Measurements from ENCODE around the gene ANKS1A.
"Not testable (repeated sequence)": the region's sequence is repeated elsewhere in the genome, so short reads cannot be mapped to it uniquely, and the experiment has no call there.

ANKS1A gene, protein sequence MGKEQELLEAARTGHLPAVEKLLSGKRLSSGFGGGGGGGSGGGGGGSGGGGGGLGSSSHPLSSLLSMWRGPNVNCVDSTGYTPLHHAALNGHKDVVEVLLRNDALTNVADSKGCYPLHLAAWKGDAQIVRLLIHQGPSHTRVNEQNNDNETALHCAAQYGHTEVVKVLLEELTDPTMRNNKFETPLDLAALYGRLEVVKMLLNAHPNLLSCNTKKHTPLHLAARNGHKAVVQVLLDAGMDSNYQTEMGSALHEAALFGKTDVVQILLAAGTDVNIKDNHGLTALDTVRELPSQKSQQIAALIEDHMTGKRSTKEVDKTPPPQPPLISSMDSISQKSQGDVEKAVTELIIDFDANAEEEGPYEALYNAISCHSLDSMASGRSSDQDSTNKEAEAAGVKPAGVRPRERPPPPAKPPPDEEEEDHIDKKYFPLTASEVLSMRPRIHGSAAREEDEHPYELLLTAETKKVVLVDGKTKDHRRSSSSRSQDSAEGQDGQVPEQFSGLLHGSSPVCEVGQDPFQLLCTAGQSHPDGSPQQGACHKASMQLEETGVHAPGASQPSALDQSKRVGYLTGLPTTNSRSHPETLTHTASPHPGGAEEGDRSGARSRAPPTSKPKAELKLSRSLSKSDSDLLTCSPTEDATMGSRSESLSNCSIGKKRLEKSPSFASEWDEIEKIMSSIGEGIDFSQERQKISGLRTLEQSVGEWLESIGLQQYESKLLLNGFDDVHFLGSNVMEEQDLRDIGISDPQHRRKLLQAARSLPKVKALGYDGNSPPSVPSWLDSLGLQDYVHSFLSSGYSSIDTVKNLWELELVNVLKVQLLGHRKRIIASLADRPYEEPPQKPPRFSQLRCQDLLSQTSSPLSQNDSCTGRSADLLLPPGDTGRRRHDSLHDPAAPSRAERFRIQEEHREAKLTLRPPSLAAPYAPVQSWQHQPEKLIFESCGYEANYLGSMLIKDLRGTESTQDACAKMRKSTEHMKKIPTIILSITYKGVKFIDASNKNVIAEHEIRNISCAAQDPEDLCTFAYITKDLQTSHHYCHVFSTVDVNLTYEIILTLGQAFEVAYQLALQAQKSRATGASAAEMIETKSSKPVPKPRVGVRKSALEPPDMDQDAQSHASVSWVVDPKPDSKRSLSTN

DNA sequence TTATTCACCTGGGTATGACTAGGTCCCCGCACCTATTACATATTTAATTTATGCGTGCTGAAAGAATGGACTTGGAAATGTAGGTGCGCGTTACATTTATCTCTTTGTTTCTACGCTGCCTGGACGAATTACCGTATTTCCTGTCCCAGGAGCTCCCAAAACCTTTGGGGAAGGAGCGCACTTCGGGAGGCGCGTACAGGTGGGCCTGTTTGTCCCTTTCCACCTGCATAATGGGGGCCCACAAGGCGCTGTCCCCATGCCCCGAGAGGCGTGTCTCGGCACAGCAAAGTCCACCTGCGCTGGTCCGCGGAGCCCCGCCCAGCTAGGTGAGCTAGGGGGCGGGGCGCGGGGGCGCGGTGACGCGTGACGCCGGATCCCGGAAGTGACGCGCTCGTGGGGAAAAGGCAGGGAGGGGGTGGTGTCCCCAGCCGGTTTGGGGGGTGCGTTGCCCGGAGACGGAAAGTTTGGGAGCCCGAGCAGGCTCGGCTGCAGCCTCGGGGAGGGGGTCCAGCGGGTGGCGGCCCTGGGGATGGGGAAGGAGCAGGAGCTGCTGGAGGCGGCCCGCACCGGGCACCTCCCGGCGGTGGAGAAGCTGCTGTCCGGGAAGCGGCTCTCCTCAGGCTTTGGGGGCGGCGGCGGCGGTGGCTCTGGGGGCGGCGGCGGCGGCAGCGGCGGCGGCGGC lies at the start of gene ANKS1A:
TSS of gene ANKS1A (plus strand) at position 382 of the 682 bp plus-strand sequence. CDS start at position 530, 148 bp downstream.
- no peak for DNase-seq (ENCODE audit: low read depth, low spot score)

DNA sequence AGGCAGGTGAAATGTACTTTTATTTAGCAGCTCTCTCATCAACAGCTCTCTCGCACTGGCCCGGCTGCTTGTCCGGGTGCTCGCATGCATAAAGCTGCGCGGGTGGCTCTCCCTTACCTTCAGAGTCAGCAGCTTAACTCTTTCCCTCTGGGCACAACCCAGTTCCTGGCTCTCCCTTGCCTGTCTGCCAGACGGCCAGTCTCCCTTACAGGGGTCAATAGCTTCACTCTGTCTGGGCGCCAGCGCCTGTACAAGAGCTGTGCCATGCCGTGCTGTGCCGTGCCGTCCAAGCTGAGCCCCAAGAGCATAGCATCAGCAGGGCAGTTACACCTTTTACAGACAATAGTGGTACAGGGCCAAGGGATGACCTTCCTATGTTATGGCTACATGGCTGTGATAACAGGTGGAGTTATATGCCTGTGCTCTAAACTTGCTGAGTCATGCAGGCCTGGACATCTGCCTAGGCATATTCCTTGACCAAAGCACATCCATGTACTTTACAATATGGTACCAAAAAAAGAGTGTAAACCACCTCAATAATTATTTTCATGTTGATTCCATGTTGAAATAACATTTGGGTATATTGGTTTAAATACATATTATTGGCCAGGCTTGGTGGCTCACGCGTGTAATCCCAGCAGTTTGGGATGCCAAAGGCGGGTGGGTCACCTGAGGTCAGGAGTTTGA lies 49.2 kb upstream of the ANKS1A start:
- DNase-seq (ENCODE audit: low read depth, low spot score), result no peak

DNA sequence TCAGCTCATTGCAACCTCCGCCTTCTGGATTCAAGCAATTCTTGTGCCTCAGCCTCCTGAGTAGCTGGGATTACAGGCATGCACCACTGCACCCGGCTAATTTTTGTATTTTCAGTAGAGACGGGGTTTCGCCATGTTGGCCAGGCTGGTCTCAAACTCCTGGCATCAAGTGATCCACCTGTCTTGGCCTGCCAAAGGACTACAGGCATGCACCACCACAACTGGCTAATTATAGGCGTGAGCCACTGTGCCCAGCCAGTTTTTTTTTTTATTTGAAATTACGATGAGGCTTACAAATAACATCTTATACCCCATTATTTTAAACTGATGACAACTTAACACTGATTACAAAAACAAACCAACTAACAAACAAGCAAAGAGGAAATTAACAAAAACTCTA lies 40.0 kb upstream of the ANKS1A start:
- not testable (repeated sequence) for DNase-seq (ENCODE audit: low read depth, low spot score)

DNA sequence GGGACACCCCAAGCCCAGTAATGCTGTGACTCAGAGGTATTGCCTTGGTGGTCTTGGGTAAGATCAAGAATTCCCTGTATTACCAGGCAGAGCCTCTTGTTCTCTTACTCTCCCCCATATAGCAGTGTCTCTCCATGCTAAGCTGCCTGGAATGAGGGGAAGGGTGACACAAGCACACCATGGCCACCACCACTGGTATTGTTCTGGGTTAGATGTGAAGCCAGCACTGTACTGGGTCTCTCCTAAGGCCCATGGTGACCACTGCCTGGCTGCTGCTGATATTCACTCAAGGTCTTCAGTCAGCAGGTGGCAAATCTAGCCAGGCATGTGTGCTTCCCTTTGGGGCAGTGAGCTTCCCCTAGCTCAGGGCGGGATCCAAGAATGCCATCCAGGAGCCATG lies 37.7 kb upstream of the ANKS1A start:
- no peak for DNase-seq (ENCODE audit: low read depth, low spot score)

DNA sequence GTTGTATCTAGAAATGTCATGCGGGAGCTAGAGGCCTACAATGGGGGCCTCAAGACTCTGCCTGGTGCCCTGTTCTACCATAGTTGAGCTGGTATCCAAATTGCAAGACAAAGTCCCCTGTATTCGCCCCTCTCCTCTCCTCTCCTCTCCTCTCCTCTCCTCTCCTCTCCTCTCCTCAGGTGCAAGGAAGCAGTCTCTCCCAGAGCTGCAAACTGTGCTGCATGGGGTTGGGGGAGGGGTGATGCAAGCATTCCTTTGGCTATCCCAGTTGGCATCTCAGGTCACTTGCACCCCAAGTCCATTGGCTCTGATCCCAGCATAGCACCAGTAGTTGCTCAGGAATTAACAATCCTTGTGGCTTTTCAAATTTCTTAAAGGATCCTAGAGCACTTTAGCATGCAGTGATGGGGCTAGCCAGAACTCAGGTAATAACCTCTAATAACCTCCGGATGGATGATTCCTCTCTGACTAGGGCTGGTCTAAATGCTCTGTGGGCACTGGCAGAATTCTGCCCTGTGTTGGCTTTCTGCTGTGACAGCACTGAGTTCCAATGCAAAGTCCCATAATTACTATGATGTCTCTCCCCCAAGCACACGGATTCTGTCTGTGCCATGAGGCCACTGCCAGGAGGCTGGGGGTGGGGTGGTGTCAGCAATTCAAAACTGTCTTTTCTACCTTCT lies 36.5 kb upstream of the ANKS1A start:
- DNase-seq (ENCODE audit: low read depth, low spot score), result no peak

DNA sequence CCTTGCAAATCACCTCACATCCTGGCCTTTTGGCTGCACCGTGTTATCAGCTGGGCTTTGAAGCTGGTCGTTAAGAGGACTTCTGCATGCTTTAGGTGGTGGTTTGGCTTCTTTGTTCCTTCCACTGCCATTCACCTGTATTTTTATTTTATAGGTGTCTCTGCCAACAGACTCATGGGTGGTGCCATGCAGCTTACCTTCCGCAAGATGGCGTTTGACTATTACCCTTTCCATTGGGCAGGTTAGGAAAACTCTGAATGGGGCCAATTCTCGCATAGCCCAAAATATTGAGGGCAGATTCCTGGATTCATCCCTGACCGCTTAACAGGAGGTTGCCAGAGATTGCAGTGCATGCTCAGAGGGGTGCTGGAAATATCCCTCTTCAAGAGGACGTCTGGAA lies 33.6 kb upstream of the ANKS1A start:
- no peak for DNase-seq (ENCODE audit: low read depth, low spot score)

DNA sequence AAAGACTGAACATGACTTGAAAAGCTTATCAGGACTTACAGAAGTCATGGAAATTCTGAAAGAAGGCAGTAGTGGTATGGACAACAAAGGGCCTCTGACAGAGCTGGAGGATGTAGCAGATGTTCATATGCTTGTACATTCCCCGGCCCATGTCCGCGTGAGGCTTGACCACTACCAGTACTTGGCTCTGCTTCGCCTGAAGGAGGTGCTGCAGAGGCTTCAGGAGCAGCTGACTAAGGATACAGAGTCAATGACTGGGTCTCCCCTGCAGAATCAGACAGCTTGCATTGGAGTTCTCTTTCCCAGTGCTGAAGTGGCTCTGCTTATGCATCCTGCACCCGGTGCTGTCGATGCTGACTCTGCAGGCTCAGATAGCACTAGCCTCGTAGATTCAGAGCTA lies 30.4 kb upstream of the ANKS1A start:
- no peak for DNase-seq (ENCODE audit: low read depth, low spot score)

DNA sequence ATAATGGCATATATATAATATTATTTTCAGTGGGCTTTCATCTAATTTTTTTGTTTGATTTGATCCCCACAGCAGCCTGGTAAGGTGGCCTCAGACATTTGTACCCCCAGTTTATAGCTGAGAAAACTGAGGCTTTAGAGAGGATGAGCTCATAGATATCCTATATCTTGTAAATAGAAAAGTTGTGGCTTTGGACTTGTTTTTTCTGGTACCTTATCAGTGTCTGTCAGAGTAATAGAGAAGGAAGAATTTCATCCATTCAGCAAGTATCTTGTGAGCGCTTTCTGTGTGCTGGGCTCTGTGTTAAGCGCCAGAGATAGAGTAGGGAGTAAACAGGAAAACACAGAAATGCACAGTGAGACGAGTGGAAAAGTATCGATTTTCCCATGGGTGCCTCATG lies 29.1 kb upstream of the ANKS1A start:
- DNase-seq (ENCODE audit: low read depth, low spot score), result no peak

DNA sequence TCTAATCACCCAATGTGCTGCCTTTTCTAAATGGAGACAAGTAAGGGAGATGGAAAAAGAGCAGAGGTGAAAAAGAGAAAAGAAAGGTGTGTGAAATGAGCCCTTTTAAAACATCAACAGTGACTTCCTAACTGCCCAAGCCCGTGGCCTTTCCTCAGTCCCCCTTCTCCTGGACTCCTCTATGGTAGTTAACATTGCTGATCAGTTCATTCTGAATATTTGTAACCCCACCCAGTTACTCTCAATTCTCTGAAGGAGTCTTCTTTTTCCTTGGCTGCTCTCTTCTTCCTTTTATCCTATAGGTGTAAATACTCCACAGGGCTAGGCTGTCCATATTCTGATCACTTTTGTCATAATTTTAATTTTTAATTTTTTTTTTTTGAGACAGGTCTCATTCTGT lies 28.3 kb upstream of the ANKS1A start:
- DNase-seq (ENCODE audit: low read depth, low spot score), result no peak

DNA sequence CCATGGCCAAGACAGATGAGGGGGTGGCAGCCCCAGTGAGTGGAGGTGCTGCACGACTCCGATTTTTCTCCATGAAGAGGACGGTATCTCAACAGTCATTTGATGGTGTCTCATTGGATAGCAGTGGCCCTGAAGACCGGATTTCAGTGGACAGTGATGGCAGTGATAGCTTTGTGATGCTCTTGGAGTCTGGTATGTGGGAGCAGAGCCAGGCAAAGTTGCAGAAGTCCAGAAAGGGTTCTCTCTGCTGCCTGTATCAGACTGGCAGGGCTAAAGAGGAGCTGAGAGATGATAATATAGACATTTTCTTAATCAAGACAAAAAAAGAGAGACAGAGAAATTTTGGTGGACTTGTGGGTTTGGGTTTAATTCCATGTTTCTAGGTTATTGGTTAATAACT lies 25.0 kb upstream of the ANKS1A start:
- no peak for DNase-seq (ENCODE audit: low read depth, low spot score)

DNA sequence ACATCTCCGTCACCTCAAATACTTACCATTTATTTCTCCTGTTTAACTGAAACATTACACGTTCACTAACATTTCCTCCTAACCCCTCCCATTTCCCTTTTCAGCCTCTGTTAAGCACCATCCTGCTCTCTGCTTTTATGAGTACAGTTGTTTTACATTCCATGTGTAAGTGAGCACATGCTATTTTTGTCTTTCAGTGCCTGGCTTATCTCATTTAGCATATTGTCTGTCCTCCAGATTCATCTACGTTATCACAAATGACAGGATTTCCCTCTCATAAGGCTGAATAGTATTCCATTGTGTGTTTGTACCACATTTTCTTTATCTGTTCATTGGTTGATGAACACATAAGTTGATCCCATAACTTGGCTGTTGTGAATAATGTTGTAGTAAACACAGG lies 23.9 kb upstream of the ANKS1A start:
- no peak for DNase-seq (ENCODE audit: low read depth, low spot score)

DNA sequence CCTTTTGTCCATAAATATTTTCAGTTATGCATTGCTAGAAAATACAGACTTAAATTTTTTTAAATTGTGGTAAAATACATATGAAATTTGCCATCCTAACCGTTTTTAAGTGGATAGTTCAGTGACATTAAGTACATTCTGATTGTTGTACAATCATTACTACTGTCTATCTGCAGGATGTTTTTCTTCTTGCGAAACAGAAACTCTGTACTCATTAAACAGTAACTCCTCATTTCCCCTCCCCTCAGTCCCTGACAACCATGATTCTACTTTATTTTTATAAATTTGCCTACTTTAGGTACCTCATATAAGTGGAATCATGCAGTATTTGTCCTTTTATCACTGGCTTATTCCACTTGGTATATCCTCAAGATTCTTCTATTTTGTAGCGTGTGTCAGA lies 22.5 kb upstream of the ANKS1A start:
- no peak for DNase-seq (ENCODE audit: low read depth, low spot score)

DNA sequence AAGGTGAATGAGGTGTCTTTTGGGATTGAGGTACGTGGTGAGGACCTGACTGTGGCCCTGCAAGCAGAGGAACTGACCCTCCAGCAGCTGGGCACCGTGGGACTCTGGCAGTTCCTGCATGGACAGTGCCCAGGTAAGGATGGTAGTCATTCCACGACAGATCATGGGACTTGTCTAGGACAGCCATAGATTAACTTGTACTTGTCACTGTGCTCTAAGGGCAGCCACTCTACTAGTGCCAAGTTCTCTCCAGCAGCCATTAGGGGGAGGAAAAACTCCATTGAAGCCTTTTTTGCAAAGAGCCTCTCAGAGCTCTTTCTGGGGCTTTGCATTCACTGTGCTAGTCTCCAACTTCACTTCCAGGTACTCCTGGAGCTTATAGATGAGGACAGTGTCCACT lies 21.6 kb upstream of the ANKS1A start:
- no peak for DNase-seq (ENCODE audit: low read depth, low spot score)

DNA sequence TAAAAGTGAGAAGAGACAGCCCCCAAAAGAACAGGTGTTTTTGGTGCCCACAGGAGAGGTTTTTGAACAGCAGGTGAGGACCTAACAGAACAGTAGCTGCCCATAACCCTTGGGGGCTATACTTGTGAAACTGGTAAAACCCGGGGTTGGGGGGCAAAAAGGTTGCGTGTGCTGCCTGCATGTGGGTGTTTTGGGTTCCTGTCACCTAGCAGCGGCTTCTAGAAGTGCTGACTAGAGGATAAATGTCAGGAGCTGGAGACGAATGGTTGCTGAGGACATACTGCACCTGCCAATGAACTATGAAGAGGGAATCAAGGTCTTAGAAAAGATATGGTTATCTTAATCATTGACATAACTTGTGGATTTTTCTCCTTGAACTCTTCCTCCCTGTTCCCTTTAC lies 17.2 kb upstream of the ANKS1A start:
- DNase-seq (ENCODE audit: low read depth, low spot score), result no peak

DNA sequence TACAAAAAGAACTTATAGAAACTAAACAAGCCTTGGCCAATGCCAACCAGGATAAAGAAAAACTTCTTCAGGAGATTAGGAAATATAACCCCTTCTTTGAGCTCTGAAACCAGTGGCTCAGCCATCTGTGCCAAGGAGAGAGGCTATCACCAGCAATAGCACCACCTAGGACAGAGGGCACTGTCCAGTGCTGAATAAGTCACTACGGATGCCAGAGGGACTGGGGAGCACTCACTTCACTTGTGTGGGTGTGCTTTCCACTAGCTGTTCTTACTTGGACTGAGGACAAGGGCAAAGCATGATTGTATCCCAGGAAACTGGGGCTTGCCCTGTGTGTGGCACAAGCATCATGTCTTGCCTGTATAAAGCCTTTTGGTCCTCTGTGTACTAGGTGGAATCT lies 16.7 kb upstream of the ANKS1A start:
- no peak for DNase-seq (ENCODE audit: low read depth, low spot score)

DNA sequence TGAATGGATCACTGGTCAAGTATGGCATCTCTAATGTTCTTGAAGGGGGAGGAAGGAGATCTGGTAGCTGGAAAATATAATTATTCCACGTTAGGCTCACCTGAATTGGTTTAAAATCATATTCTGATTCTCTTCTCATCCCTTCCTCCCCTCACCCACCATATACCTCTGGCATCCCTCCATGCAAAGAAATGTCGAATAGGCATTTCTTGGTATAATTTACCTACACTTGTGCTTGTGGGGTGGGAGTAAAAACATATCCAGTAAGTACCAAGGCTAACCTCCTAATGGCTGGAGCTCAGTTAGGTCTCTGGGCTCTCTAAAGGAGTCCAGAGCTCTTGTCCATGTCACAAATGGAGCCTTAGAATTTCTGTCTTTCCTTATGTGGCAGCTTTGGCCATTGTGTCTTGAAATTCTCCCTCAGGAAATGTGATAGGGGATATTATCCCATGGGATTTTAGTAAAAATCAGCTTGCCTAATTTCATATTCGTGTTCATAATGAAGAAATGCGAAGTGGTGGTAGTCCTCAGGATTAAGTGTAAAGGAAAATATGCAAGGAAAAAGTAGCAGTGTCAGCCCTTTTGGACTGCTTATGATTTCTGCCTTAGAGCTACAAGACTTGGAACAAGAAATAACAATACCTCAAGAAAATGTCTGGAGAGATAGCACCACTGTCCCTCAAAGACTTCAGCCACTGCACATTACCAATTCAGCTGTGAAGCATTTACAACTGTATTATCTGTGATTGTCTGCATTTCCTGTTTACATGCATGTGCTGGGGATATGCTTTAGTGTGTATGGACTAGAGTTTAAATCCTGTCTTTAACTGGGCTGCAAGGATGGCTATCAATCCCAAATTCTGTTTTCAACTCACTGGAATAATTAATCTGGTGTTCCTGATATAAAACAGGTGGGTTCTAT lies 13.5 kb upstream of the ANKS1A start:
- DNase-seq (ENCODE audit: low read depth, low spot score), result no peak

DNA sequence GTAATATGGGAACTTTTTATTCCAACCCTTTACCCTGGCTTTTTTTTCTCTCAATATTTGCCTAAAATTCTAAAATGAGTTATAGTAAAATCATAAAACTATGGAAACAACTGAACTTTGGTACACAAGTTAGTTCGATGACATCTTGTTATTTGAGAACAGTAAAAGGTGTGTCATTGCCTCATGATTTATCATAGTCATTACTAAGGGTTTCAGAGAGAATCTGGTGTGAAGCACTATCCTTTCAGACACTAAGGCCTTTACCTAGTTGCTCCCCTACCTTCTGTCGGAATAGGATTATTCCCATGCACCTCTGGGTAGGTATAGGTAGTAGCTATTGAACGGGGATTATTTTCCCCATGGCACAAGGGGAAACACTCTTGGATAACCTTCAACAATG lies 12.6 kb upstream of the ANKS1A start:
- no peak for DNase-seq (ENCODE audit: low read depth, low spot score)

DNA sequence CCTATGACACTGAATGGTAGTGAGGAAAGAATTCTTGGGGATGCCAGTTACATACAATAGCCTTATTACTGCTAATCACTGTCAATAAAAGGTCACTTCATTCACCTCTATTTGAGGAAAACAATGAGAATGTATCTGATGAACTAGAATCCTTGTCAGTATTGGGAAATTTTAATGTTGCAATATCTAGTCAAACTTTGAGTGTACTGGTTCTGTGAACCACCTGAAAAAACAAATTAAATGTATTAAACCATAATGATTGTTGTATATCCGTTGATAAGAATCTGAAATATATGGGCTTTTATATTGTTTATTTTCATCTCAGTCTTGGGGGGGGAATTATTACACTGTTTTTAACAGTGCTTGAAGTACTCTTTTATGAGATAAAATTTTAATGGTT lies 11.8 kb upstream of the ANKS1A start:
- DNase-seq (ENCODE audit: low read depth, low spot score), result no peak

DNA sequence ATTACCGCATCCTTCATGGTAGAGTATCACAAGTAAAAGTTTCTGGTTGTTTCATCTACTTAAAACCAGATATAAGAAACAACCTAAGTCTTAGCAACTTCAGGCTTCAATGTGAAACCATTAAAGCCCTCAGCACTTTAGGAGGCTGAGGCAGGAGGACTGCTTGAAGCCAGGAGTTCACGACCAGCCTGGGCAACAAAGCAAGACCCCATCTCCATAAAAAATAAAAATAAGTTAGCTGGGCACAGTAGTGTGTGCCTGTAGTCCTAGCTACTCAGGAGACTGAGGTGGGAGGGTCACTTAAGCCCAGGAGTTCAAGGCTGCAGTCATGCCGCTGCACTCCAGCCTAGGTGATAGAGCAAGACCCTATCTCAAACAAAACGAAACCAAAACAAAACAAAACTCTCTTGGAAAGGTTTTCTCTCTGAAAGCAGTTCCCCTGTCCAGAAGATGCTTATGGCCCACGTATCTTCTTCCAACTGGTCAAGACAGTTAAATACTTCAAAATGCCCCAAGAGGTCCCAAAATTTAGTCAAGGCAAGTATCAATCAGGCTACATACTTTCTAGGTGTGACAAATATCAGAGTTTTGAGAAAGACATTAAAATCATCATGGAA lies 11.1 kb upstream of the ANKS1A start:
- no peak for DNase-seq (ENCODE audit: low read depth, low spot score)

Measured in brain pericyte (primary cell).